ENCODE results near the gene ST3GAL5.

The ST3GAL5 gene

DNA sequence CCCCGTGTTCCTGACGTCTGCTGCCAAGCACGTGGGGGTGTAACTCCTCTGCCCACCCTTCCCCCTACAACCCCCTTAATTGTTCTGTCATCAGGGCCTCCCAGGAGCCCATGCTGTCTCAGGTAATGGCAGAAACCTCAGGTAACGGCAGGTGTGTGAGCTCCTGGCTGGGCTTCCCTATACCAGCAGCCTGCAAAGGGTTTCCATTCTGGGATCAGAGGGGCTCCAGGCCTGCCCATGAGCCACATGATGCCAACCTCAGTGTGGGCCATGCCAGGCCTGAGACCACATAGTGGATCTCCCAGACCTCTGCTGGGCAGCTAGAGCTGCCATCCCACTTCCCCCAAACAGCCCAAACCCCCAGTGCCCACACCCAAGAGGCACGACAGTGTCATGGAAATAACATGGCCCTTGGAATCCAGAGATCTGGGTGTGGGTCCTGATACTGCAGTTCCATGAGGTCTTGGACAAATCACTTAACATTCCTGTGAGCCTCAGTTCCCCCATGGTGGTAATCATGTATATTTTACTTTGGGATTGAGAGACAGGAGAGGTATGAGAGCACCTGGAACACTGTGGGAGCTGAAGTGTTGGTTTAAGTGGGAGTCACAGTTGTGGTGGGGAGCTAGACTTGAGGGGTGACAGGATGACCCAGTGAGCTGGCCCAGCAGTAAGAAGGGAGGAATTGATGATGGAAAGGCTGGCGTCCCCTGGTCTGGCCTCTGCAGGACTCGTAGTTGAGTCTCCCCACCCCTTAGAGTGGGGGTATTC lies 75.4 kb downstream of the ST3GAL5 start:
- Mint-ChIP-seq H3K36me3 (no peaks in the 10 kb centered on the region), H3K9me3 (no peaks in the 10 kb centered on the region), H3K4me1 (peaks cover 6% of the 10 kb centered on the region), H3K4me3 (no peak overlapping the region), H3K27ac (no peak overlapping the region), H3K27me3 (peaks cover 14% of the 10 kb centered on the region)
- ATAC-seq (ENCODE audit: low read depth): no peak
- no peak for DNase-seq (ENCODE audit: low spot score in 2 of 2)

DNA sequence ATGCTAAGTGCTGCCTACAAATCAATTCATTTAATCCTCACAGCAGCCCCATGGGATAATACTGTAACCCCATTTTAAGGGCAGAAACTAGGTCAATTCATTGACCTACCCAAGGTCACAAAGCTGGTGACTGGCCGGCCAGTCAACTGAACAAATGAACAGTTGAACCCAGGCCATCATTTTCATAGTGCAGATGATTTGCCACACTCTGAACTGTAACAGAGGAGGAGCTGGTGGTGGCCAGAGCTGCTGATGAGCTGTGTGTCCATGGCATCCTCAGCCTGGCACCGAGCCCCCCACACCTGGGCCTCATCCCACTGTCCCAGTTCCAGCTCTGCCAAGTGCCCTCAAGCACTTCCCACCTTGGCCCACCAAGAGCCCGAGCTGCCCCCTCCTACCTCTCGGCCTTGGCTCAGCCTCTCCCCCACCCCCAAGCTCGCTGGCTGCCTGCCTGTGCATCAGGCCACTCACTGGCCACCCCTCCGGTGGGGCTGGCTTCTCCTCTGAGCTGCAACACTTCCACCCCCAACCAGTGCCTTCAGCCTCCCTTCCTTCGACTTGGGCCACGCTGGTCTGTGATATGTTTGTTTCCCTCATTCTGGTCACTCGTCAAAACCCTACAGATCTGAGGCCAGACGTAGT lies 76.6 kb downstream of the ST3GAL5 start:
- H3K27ac Mint-ChIP-seq: no peak overlapping the region
- DNase-seq (ENCODE audit: low spot score in 2 of 2) (no peak), ATAC-seq (ENCODE audit: low read depth) (no peak)
- no peaks in the 10 kb centered on the region for H3K36me3 Mint-ChIP-seq
- H3K4me1 Mint-ChIP-seq: peaks cover 6% of the 10 kb centered on the region
- no peak overlapping the region for H3K4me3 Mint-ChIP-seq
- no peaks in the 10 kb centered on the region for H3K9me3 Mint-ChIP-seq
- H3K27me3 Mint-ChIP-seq: peaks cover 9% of the 10 kb centered on the region

DNA sequence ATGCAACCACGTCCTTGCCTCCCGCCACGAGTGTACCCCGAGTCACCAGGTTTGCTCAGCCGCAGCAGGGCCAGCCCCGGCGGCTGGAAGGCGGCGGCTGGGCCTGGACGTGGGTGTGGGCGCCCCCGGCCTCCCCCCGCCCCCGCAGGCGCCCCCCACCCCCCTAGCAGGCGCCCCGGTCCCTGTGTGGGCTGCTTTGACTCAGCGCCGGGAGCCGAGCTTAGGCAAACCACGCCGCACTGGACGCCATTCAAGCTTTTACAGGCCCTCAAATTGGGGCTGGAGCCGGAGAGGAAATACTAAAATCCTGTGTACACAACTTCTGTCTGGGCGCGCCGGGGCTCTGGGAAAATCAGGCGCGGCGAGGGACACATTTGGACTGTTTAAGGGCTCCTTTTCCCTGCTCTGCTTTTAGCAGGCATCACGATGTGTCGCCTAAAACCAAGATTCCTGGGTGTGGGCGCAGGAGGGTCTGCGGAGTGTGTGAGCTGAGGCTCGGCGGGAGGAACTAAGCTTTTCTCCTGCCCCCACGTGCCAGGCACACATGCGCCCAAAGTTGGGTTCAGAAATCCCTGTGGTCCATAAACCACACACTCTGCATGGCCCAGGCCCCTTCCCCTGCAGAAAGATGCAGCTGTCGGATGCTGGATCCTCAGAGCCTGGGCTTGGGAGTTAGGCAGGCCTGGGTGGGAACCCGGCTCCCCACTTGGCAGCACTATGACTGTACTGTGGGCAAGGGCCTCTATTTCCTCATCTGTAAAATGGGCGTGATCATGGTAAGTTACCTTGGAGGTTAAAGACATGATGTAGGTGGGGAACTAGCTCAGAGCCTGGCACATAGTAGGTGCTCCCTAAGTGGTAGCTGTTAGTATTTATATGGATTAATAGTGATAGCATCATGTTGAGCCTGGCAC lies 77.4 kb downstream of the ST3GAL5 start:
- no peak for DNase-seq (ENCODE audit: low spot score in 2 of 2)

DNA sequence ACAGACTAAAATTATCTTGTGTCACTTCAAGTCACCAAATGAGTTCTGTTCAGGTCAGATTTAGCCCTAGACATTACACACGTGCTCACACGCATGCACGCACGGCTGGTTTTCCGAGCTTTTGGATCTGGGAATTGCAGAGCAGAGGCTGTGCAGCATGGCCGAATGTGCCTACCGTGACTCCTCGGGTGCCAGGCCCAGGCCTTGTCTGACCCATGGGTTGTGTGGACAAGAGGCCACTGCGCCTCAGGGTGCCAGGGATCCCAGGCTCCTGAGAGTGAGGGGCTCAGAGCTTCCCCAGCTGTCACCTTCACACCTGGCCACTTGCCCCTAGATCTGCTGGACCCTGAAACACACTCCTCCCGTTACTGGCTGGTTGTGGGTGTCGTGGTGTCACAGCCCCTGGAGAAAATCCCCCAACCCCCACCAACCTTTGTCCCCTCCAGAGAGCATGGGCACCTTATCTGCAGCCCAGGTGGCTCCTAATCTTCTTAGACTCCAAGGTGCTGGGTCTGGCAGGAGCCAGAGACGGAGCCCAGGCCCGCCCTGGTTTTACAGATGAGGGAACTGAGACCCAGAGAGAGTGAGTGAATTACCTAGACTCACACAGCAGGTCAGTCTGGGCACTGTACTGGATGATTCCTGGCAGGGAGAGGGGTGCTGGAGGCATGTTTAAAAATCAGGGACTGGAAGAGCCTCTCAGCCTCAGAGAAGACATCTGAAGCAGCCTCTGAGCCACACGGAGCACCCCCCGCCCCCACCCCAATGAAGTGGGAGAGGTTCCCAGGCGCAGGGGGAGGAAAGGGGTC lies 78.2 kb downstream of the ST3GAL5 start:
- H3K27ac Mint-ChIP-seq: no peak overlapping the region
- H3K9me3 Mint-ChIP-seq: peaks cover under 1% of the 10 kb centered on the region
- no peak overlapping the region for H3K4me3 Mint-ChIP-seq
- no peak for DNase-seq (ENCODE audit: low spot score in 2 of 2)
- no peak for ATAC-seq (ENCODE audit: low read depth)
- peaks cover 6% of the 10 kb centered on the region for H3K4me1 Mint-ChIP-seq
- H3K36me3 Mint-ChIP-seq: no peaks in the 10 kb centered on the region
- H3K27me3 Mint-ChIP-seq: peaks cover 9% of the 10 kb centered on the region

More for the DNA sequence above, 77.4 kb downstream of the ST3GAL5 start:
- Mint-ChIP-seq H3K27me3 (peaks cover 9% of the 10 kb centered on the region), H3K4me3 (no peak overlapping the region), H3K4me1 (peaks cover 6% of the 10 kb centered on the region), H3K36me3 (no peaks in the 10 kb centered on the region), H3K27ac (no peak overlapping the region), H3K9me3 (no peaks in the 10 kb centered on the region)
- ATAC-seq (ENCODE audit: low read depth): no peak

DNA sequence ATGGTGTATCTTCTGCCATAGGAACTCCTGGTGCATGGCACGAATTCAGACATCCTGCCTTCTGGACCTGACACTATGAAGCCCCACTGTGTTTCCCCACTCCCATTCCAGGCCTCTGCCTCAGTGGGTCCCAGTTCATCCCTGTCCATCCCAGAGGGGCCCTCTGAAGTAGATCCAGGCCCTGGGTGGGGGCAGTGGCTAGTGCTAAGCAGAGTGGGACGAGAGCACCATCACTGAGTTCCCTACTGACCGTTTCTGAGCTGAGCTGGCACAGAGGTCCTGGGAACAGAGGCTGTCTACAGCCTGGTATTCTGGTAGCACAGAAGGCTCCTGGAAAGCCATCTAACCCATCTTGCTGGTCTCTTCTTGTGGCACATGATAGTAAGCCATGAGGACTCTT lies 81.0 kb downstream of the ST3GAL5 start:
- Mint-ChIP-seq H3K9me3 (peaks cover 1% of the 10 kb centered on the region), H3K4me1 (peaks cover 2% of the 10 kb centered on the region), H3K27ac (no peak overlapping the region), H3K27me3 (peaks cover 5% of the 10 kb centered on the region), H3K36me3 (no peaks in the 10 kb centered on the region), H3K4me3 (no peak overlapping the region)
- DNase-seq (ENCODE audit: low spot score in 2 of 2) (no peak), ATAC-seq (ENCODE audit: low read depth) (no peak)

DNA sequence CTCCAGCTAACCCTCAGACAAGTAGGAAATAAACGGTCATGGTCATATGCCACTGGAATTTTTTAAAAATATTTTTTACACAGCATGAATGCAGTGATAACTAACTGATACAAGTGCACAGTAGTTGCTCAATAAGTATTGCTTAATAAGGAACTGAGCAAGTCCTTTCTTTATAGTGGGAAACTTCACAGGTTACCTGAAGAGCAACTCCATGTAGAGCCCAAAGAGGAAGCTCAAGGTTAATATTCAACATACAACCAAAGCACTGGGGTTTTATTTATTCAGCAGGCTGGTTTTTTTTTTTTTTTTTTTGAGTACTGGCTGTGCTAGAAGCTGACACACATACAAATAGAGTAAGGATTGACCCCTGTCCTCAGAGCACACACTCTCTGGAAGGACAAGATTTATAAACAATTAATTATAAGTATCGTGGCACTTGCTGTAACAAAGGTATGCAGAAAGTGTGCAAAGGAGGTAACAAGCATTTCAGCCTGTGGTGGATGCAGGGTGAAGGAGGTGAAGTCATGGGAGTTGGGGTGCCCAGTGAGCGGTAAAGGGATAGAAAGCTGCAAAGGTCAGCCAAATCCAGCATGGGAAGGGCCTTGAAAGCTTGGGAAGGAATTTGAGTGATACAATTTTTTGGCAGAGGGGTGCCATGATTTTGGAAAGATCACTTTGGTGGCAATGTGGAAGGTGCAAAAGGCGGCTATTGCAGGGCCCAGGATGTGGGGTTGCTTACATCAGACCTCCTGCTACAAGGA lies 82.3 kb downstream of the ST3GAL5 start:
- Mint-ChIP-seq H3K4me1 (peaks cover 2% of the 10 kb centered on the region), H3K36me3 (no peaks in the 10 kb centered on the region), H3K27me3 (peaks cover 5% of the 10 kb centered on the region), H3K27ac (no peak overlapping the region), H3K9me3 (peaks cover 1% of the 10 kb centered on the region), H3K4me3 (no peak overlapping the region)
- no peak for ATAC-seq (ENCODE audit: low read depth)
- DNase-seq (ENCODE audit: low spot score in 2 of 2): no peak

DNA sequence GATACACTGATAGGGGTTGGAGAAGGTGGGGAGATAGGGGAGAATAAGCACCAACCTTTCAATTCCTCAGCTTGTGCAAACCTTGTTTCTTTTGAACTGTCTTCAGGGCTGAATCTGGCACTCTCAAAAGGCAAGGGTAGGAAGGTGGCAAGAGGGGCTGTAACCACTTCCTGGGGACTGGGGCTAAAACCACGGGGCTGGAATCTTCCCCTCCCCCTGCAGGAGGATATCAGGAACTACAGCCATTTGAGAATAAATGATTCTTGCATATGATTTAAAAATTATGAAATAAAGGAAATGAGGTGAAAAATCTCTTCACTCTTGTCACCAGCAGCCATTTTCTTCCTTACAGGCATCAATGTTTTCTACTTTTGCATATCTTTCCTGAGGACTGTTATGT lies 84.2 kb downstream of the ST3GAL5 start:
- Mint-ChIP-seq H3K4me3 (no peak overlapping the region), H3K27ac (no peak overlapping the region), H3K9me3 (peaks cover 1% of the 10 kb centered on the region), H3K36me3 (no peaks in the 10 kb centered on the region), H3K4me1 (peaks cover 2% of the 10 kb centered on the region), H3K27me3 (peaks cover 16% of the 10 kb centered on the region)
- ATAC-seq (ENCODE audit: low read depth) (no peak), DNase-seq (ENCODE audit: low spot score in 2 of 2) (no peak)

DNA sequence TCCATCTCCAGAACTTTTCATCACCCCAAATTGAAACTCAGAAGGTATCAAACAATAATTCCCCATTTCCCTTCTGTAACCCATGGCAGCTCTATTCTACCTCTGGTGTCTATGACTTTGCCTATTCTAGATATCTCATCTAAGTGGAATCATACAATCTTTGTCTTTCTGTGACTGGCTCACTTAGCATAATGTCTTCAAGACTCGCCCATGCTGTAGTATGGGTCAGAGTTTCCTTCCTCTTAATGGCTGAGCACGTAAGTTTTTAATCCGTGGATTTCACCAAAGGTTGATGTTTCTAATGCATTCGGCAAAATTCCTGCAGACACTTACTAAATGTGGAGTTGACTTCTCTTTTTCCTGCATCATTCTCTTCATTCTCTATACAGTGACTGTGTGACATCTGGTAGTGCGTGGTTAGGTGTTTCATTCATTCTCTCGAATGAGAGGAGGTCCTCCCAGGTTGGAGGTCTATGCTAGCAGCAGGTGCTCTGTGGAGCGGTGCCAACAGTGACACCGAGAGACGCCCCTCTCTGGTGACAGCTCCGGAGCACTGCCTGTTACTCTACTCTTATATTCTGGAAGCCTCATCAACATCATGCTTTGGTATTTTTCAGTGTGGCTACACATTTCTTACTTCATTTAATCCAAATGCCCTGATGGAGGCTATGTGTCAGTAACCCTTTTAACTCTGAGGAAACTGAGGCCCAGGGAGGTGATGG lies 84.9 kb downstream of the ST3GAL5 start:
- Mint-ChIP-seq H3K9me3 (peaks cover 1% of the 10 kb centered on the region), H3K4me3 (no peak overlapping the region), H3K36me3 (no peaks in the 10 kb centered on the region), H3K27me3 (peaks cover 17% of the 10 kb centered on the region), H3K27ac (no peak overlapping the region), H3K4me1 (peaks cover 2% of the 10 kb centered on the region)
- ATAC-seq (ENCODE audit: low read depth) (no peak), DNase-seq (ENCODE audit: low spot score in 2 of 2) (no peak)

DNA sequence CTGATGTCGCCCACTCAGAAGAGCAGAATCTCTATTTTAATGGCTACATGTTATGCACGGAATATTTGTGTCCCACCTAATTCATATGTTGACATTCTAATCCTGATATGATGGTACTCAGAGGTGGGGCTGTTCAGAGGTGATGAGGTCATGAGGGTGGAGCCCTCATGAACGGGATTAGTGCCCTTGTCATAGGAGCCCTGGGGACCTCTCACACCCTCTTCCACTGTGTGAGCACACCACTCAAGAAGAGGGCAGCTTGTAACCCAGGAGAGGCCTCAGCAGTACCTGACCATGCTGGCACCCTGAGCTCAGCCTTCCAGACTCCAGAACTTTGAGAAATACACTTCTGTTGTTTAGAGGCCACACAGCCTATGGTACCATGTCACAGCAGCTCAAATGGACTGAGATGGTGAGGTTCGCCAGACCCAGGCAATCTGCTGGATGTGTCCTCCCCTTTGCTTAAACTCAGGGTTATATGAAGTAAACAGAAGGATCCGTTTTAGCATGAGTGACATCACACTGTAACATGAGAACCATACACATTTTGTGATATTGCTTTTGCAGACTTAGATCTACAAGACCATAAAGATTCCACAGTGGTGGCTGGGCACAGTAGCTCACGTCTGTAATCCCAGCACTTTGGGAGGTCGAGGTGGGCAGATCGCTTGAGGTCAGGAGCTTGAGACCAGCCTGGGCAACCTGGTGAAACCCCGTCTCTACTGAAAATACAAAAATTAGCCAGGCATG lies 86.3 kb downstream of the ST3GAL5 start:
- Mint-ChIP-seq H3K9me3 (peaks cover 1% of the 10 kb centered on the region), H3K27ac (no peak overlapping the region), H3K4me1 (peaks cover 2% of the 10 kb centered on the region), H3K36me3 (no peaks in the 10 kb centered on the region), H3K27me3 (peaks cover 20% of the 10 kb centered on the region), H3K4me3 (no peak overlapping the region)
- no peak for ATAC-seq (ENCODE audit: low read depth)
- no peak for DNase-seq (ENCODE audit: low spot score in 2 of 2)

DNA sequence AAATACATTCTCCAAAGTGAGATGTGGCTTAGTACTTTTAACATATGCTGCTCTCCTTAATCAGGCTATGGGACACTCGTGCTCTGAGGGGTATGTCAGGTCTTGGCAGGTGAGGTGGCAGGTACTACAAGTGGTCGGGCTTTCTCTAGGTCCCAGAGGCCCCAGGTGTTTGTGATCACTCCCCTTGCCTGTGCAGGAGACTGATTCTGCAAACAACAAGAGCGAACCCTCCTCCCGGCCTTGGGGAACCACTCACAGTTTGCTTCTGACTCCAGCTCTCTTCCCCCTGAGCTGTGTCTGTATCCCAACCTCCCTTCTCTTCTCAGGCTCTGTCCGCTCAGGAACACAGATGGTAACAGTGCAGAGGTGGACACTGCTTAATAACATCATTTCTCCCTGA lies 86.9 kb downstream of the ST3GAL5 start:
- no peaks in the 10 kb centered on the region for H3K36me3 Mint-ChIP-seq
- no peak for DNase-seq (ENCODE audit: low spot score in 2 of 2)
- no peak overlapping the region for H3K27ac Mint-ChIP-seq
- H3K9me3 Mint-ChIP-seq: peaks cover 1% of the 10 kb centered on the region
- peaks cover 27% of the 10 kb centered on the region for H3K27me3 Mint-ChIP-seq
- no peak overlapping the region for H3K4me3 Mint-ChIP-seq
- no peak for ATAC-seq (ENCODE audit: low read depth)
- peaks cover 2% of the 10 kb centered on the region for H3K4me1 Mint-ChIP-seq

DNA sequence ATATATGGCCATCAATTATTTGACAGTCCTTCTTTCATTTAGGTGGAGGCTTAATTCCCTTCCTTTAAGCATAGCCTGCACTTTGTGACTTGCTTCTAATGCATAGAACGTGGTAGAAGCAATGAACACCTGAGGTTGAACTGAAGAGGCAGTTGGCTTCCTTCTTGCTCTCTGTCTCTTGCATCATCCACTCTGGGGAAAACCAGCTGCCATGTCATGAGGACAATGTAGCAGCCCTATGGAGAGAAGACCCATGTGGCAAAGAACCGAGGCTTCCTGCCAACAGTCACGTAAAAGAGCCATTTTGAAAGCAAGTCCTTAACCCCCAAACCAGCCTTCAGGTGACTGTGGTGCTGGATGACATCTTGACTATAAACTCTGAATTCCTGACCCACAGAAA lies 88.2 kb downstream of the ST3GAL5 start:
- no peak overlapping the region for H3K27ac Mint-ChIP-seq
- DNase-seq (ENCODE audit: low spot score in 2 of 2) (no peak), ATAC-seq (ENCODE audit: low read depth) (no peak)
- H3K9me3 Mint-ChIP-seq: peaks cover under 1% of the 10 kb centered on the region
- peaks cover 2% of the 10 kb centered on the region for H3K4me1 Mint-ChIP-seq
- H3K4me3 Mint-ChIP-seq: no peak overlapping the region
- no peaks in the 10 kb centered on the region for H3K36me3 Mint-ChIP-seq
- H3K27me3 Mint-ChIP-seq: peaks cover 33% of the 10 kb centered on the region

All from memory B cell (primary cell).